HG03060 (cell line): ENCODE data around the gene DSTN.

ENCODE experiments used
- ATAC-seq: cut with Tn5 transposase; IDR thresholded peaks from one replicate; pipeline ENCODE4 v1.9.1; 2021; ENCODE audit warnings: low read depth, moderate number of reproducible peaks; ENCODE audit not compliant: unreplicated experiment

The DSTN gene

GRCh38 chr20:17573463-17573862, 3.6 kb downstream of the DSTN start:
- ATAC-seq = no peak

DNA sequence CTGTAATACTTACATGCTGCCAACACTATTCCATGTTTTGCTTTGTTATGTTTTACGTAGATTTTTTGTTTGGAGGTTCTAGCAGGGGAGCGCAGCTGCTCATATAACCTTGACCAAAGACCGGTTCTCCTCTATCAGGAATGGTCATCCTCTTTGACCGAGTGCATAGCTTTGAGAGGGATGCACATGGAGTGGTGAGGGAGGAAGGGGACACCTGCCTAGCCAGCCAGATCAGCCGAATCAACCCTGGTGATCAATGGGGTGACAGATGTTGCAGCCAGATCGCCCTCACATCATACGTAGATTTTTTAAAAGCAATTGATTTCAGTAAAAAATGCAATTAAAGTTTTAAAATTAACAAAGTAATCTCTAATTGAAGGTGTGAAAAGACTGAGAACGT, 6.3 kb downstream of the DSTN start:
- ATAC-seq = no peak

- no peak for ATAC-seq
These were observed 9.6 kb downstream of the DSTN start for GRCh38 chr20:17579369-17580039.

DNA sequence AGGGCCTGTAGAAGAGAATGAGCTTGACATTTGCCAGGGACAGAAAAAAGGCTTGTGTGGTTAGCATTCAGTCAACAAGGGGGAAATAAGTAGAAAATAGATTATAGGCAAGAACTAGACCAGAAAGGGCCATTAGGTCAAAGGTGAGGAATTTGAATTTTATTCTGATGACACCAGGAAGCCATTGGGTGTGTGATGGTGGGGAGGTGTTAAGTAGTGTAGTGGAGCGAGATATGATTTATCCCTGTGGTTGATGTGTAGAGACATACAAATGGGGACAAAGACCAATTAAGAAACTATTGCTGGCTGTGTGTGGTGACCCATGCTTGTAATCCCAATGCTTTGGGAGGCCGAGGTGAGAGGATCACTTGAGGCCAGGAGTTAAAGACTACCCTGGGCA, 11.0 kb downstream of the DSTN start:
- ATAC-seq = no peak

DNA sequence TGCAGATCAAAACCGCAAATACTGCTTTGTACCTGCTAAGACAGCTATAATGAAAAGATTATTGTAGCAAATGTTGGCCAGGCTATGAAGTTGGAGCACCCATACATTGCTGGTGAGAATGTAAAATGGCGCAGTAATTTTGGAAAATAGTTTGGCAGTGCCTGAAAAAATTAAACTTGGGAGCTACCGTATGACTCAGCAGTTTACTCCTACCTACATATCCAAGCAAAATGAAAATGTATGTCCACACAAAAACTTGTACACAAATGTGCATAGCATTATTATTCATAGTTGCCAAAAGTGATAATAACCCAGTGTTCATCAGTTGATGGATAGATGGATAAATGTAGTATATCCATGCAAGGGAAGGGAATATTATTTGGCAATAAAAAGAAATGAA, 13.3 kb downstream of the DSTN start:
- ATAC-seq = no peak

DNA sequence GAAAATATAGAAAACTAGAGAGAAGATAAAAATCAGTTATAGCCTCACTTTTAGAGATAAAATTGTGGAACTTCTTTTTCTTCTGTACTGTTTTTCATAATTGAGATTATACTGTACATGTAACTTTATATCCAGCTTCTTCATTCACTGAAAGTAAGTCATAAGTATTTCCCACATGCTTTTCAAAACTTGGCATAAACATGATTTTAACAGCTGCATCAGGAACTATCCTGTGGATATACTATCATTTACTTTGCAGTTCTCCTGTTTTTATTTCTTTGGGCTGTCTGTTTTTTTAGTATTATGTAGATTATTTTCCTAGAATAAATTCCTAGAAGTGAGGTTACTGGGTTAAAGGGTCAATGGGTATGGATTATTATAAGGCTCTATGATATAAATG, 14.8 kb downstream of the DSTN start:
- no peak for ATAC-seq

DNA sequence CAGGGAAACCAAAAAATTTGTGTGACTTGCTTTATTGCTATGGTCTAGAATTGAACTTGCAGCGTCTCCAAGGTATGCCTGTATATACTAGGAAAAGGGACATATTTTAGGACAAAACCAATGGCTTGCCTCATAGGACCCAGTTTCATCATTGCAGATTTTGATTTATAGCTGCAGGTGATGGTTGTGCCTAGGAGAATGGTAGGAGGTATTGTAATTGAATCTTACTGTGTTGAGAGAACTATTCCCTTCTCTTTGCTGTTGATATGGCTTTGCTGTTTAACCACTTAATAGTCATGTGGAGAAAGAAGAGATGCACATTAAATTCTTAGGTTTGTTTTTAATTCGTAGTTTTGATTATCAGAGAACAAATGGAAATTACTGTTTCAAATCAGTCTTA, 16.4 kb downstream of the DSTN start:
- ATAC-seq = no peak

DNA sequence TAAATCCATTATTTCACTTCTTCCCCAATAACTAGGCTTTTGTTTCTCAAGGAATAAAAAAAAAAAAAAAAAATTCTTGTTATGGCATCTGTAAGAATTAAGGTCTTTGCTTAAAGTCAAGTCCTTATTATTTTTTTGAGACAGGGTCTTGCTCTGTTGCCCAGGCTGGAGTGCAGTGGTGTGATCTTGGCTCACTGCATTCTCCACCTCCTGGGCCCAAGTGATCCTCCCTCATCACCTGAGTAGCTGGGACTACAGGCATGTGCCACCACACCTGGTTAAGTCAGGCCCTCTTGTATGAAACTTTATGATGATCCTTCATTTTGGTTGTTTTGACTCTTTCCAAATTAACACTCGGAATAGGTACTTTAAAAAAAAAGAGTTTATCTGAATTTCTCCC, 17.3 kb downstream of the DSTN start:
- no peak for ATAC-seq

- no peak for ATAC-seq
These were observed 17.9 kb downstream of the DSTN start for GRCh38 chr20:17587824-17588223.

DNA sequence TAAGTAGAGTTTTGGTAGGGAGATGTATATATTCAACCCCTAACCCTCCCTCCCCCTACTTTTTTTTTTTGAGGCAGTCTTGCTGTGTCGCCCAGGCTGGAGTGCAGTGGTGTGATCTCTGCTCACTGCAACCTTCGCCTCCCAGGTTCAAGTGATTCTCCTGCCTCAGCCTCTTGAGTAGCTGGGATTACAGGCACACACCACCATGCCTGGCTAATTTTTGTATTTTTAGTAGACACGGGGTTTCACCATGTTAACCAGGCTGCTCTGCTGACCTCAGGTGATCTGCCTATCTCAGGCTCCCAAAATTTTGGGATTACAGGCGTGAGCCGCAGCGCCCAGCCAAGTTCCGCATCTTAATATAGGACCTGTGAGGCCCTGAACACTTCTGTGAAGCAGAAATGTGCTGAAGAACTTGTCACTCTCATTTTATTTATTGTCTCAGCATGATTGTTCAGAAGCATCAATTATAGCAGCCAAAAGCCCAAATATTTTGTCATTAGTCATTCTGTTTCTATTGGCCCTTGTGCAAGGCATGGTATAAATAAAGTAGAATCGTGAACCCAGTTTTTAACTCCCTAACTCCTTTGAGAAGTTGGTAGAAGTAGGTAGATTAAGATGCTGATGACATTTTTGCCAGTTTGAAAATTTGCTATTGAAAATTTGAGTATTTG, 19.4 kb downstream of the DSTN start:
- no peak for ATAC-seq

- no peak for ATAC-seq
These were observed 20.4 kb downstream of the DSTN start for GRCh38 chr20:17590245-17590644.

DNA sequence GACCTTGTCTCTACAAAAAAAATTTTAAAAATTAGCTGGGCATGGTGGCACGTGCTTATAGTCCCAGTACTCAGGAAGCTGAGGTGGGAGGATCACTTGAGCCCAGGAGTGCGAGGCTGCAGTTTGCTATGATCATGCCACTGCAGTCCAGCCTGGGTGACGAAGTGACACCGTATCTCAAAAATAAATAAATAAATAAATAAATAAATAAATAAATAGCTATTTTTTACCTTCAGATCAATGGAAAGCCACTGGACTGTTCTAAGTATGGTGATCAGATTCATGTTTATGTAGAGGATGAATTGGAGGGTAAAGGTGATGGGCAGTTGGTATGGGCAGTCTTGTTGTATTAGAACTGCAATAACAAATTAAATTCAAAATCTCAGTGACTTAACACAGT, 24.0 kb downstream of the DSTN start:
- ATAC-seq = no peak

GRCh38 chr20:17594443-17594842, 24.6 kb downstream of the DSTN start:
- no peak for ATAC-seq

- ATAC-seq = no peak
These were observed 26.0 kb downstream of the DSTN start for GRCh38 chr20:17595856-17596255.

GRCh38 chr20:17598013-17598550, 28.2 kb downstream of the DSTN start:
- no peak for ATAC-seq

DNA sequence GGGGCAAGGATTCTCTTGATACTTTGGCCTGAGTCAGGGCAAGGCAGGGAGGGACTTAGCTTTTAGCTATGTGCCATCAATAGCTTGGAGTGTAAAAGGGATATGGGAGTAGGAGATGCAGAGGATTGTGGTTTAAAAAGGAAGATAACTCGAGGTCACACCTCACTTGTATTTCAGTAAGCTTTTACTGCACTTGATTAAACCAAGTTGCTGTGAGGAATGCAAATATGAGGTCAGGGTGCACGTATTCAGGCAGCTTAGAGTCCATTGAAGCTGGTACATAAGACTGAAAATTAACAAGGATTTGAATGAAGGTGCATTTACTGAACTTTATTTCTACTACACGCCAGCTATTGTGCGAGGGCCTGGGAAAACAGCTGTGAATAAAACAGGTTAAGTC, 32.1 kb downstream of the DSTN start:
- ATAC-seq = no peak

GRCh38 chr20:17602493-17602892, 32.6 kb downstream of the DSTN start:
- ATAC-seq = no peak

DNA sequence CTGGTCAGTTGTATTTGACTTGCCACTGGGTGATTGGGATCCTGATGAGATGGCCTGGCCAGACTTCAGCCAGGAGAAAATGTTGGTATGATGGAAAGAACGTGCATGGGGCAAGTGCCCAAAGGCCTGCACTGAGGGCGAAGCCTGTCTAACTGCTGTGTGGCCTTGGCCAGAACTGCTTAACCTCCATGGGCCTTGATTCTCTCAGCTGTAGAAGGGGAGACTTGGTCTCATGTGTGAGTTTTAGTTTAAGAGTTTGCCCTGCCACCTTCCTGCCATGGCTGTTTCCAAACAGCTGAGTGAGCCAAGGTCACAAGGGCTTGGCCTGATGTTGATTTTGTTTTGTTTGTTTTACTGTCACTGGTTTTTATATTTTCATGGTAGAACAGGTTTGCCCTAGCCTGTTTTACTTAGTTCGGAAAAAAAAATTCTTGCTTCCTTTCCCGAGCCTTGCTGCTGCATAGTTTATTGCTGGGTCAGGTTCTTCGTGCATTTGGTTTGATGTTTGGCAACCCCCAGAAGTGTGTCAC, 35.3 kb downstream of the DSTN start:
- no peak for ATAC-seq

GRCh38 chr20:17606001-17606400, 36.1 kb downstream of the DSTN start:
- ATAC-seq = no peak

GRCh38 chr20:17608701-17609497, 39.0 kb downstream of the DSTN start:
- no peak for ATAC-seq

DNA sequence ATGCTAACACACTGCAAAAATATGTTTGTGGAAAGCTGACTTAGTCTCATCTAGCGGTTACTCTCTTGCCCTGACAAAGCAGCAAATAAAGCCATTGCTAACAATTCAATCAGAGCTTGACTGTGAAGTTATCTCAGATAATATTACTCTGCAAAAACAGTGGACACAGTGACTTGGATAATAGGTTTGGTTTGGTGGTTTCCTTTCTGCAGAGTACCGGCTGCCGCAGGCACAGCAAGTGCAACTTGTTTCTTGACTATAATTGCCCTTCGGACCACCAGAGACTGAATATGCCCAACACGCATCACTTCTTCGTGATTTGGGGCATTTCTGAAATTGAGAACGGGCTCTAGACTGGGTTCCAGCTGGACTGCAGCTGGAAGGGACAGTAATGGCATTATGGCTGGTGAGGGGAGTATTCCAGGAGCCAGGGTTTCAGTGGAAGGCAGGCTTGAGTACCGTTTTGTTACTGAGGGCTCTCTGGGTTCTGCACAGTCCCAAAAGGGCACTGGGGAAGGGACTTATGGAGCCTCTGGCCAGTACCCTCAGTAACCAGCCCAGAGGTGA, 40.0 kb downstream of the DSTN start:
- ATAC-seq = no peak
